ENCODE data around the gene EXOC4. TPM values are rescaled to one million over a fixed set of nuclear protein-coding genes. Genes with fewer than 3 reads are reported as not detected.

The EXOC4 gene
- total RNA-seq, 1 experiment from 2014 or later: 71.0 TPM

DNA sequence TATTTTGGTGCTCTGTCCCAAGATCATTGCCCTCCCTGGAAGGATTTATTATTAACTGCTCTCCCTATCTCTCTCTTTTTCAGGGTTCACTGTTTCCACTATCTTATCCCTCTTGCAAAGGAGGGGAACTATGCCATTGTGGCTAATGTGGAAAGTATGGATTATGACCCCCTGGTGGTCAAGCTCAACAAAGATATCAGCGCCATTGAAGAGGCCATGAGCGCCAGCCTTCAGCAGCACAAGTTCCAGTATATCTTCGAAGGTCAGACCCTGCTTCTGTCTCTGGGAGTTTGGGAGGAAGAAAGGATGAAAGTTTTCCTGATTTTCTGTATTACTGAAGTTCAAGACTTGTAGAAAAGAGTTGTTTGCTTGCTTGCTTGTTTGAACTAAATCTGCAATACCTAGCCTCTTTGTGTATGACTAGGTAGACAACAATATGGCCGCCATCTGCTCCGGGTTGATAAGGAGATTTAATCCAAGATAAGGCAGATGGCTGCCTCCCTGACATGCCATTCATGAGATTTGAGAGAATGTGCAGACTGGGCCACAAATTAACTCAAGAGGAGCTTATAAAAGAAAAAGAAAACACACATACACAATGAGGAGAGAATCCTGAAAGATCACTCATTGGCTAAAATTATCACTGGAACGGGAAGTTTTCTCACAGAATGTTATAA, 752.1 kb downstream of the EXOC4 start:
- intact Hi-C loops (cut with micrococcal nuclease; ENCODE audit: unreplicated experiment) (no loop called here), in situ Hi-C loops (cut with HindIII; ENCODE audit: low pct_unique_long_range_greater_than_20kb, low sequenced_read_pairs) (no loop called here)
- ChIA-PET POLR2A (no interaction called here), CTCF (interaction anchor here (0.6 kb wide), 1 partner anchor 69 kb away, joined by 11 read pairs; no protein-coding TSS in a partner anchor)
- Histone ChIP-seq H3K27ac (ENCODE audit: low read length) (no peak overlapping the region), H3K4me3 (ENCODE audit: low read depth in 2 of 2, low read length in 2 of 2) (no peak overlapping the region), H3K27me3 (ENCODE audit: control insufficient read depth, insufficient read depth, low read length) (no peaks in the 10 kb centered on the region), H3K4me1 (ENCODE audit: control insufficient read depth, insufficient read depth, low read length) (no peaks in the 10 kb centered on the region), H3K36me3 (ENCODE audit: control insufficient read depth, insufficient read depth, low read length) (no peaks in the 10 kb centered on the region), H3K9me3 (ENCODE audit: control insufficient read depth, insufficient read depth, low read depth, low read length) (no peaks in the 10 kb centered on the region)
- TF ChIP-seq, protein P1, sequence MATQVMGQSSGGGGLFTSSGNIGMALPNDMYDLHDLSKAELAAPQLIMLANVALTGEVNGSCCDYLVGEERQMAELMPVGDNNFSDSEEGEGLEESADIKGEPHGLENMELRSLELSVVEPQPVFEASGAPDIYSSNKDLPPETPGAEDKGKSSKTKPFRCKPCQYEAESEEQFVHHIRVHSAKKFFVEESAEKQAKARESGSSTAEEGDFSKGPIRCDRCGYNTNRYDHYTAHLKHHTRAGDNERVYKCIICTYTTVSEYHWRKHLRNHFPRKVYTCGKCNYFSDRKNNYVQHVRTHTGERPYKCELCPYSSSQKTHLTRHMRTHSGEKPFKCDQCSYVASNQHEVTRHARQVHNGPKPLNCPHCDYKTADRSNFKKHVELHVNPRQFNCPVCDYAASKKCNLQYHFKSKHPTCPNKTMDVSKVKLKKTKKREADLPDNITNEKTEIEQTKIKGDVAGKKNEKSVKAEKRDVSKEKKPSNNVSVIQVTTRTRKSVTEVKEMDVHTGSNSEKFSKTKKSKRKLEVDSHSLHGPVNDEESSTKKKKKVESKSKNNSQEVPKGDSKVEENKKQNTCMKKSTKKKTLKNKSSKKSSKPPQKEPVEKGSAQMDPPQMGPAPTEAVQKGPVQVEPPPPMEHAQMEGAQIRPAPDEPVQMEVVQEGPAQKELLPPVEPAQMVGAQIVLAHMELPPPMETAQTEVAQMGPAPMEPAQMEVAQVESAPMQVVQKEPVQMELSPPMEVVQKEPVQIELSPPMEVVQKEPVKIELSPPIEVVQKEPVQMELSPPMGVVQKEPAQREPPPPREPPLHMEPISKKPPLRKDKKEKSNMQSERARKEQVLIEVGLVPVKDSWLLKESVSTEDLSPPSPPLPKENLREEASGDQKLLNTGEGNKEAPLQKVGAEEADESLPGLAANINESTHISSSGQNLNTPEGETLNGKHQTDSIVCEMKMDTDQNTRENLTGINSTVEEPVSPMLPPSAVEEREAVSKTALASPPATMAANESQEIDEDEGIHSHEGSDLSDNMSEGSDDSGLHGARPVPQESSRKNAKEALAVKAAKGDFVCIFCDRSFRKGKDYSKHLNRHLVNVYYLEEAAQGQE (IDR thresholded peaks at IDR 0.05; ENCODE audit: insufficient read depth in 1 of 2, low read depth in 2 of 2, low read length in 1 of 2): no peak
- TF ChIP-seq, protein P2, sequence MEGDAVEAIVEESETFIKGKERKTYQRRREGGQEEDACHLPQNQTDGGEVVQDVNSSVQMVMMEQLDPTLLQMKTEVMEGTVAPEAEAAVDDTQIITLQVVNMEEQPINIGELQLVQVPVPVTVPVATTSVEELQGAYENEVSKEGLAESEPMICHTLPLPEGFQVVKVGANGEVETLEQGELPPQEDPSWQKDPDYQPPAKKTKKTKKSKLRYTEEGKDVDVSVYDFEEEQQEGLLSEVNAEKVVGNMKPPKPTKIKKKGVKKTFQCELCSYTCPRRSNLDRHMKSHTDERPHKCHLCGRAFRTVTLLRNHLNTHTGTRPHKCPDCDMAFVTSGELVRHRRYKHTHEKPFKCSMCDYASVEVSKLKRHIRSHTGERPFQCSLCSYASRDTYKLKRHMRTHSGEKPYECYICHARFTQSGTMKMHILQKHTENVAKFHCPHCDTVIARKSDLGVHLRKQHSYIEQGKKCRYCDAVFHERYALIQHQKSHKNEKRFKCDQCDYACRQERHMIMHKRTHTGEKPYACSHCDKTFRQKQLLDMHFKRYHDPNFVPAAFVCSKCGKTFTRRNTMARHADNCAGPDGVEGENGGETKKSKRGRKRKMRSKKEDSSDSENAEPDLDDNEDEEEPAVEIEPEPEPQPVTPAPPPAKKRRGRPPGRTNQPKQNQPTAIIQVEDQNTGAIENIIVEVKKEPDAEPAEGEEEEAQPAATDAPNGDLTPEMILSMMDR (IDR thresholded peaks at IDR 0.05): no peak
- TF ChIP-seq TCF7L2 (IDR thresholded peaks at IDR 0.05; ENCODE audit: low read depth, low read length): no peak
- no peak for TF ChIP-seq SIN3A (IDR thresholded peaks at IDR 0.05; ENCODE audit: borderline replicate concordance, insufficient read depth, low read depth, low read length)
- TF ChIP-seq POLR2AphosphoS5 (IDR thresholded peaks at IDR 0.05; ENCODE audit: low read depth, low read length): no peak
- DNase-seq (ENCODE audit: low read depth, low spot score): no peak
- no TSS peak for BruUV-seq (replicated peaks)
- ATAC-seq: no peak

DNA sequence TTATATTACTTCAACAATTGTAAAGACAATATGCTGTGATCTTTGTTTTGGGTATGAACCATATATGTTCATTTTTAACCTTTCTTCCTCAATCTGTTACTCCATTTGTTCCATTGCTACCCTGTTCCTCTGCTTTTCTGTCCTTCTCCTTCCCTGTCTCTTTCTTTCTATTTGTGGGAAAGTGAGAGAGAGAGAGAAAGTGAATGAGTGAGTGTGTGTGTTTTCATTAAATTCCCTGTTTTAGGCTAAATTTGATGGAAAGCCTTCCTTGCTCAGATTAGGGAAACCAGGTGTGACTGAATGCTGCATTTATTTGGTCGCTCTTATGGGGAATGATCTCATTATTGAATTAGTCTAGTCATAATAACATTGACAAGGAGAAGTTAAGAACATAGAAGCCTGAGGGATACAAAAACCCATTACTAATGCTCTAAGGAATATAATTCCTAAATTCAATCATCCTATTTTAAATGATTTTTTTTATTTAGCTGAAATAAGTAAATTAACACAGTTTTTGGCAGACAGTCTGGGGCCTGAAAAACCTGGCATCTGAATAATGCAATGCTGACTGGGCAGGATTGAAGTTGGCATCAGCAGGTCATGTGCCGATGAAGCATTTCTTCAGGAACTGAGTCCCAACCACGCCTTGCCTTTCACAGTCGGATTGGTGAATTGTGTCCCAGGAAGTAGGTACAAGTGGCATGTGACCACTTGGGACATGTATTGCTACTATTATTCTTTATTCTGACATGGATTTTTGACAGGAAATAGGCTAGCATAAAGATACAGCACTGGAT, 756.6 kb downstream of the EXOC4 start:
- Histone ChIP-seq H3K9me3 (ENCODE audit: control insufficient read depth, insufficient read depth, low read depth, low read length) (no peaks in the 10 kb centered on the region), H3K4me3 (ENCODE audit: low read depth in 2 of 2, low read length in 2 of 2) (no peak overlapping the region), H3K27ac (ENCODE audit: low read length) (no peak overlapping the region), H3K36me3 (ENCODE audit: control insufficient read depth, insufficient read depth, low read length) (no peaks in the 10 kb centered on the region), H3K27me3 (ENCODE audit: control insufficient read depth, insufficient read depth, low read length) (no peaks in the 10 kb centered on the region), H3K4me1 (ENCODE audit: control insufficient read depth, insufficient read depth, low read length) (no peaks in the 10 kb centered on the region)
- in situ Hi-C loops (cut with HindIII; ENCODE audit: low pct_unique_long_range_greater_than_20kb, low sequenced_read_pairs) (no loop called here), intact Hi-C loops (cut with micrococcal nuclease; ENCODE audit: unreplicated experiment) (no loop called here)
- CTCF ChIA-PET: no interaction called here
- no peak for DNase-seq (ENCODE audit: low read depth, low spot score)
- POLR2A ChIA-PET: no interaction called here
- TF ChIP-seq, protein P2 (IDR thresholded peaks at IDR 0.05): no peak
- TF ChIP-seq, protein P1 (IDR thresholded peaks at IDR 0.05; ENCODE audit: insufficient read depth in 1 of 2, low read depth in 2 of 2, low read length in 1 of 2): no peak
- no peak for TF ChIP-seq SIN3A (IDR thresholded peaks at IDR 0.05; ENCODE audit: borderline replicate concordance, insufficient read depth, low read depth, low read length)
- no peak for TF ChIP-seq TCF7L2 (IDR thresholded peaks at IDR 0.05; ENCODE audit: low read depth, low read length)
- TF ChIP-seq POLR2AphosphoS5 (IDR thresholded peaks at IDR 0.05; ENCODE audit: low read depth, low read length): no peak
- ATAC-seq: no peak
- BruUV-seq (replicated peaks): no TSS peak

All from Panc1 (cell line).